Neural cell (in vitro differentiated cells): ENCODE data around the gene LDLRAD2.

Source experiments
- CTCF ChIP-seq: fragments of 450-650 bp; IDR thresholded peaks from 2 replicates; pipeline ENCODE4 v1.5.1; 2014; ENCODE audit warnings: antibody characterized with exemption, mild to moderate bottlenecking, moderate library complexity; ENCODE audit not compliant: poor library complexity, severe bottlenecking
- POLR2AphosphoS5 ChIP-seq: IDR thresholded peaks from 2 replicates; pipeline ENCODE4 v1.6.1; 2012
- TAF1 ChIP-seq: IDR thresholded peaks from 2 replicates; pipeline ENCODE4 v1.6.1; 2012; ENCODE audit warnings: low read depth

GRCh38 chr1:21778405-21778727 lies 33.7 kb upstream of the LDLRAD2 start:
- TF ChIP-seq CTCF (no peak), TAF1 (no peak), POLR2AphosphoS5 (no peak)
